ENCODE results near the gene CDK18. TPM values are rescaled to one million over a fixed set of nuclear protein-coding genes. Genes with fewer than 3 reads are reported as not detected.

Gene CDK18
- total and polyA plus RNA-seq, 4 donors: 2.4 to 3.7 (median 3.1) TPM

DNA sequence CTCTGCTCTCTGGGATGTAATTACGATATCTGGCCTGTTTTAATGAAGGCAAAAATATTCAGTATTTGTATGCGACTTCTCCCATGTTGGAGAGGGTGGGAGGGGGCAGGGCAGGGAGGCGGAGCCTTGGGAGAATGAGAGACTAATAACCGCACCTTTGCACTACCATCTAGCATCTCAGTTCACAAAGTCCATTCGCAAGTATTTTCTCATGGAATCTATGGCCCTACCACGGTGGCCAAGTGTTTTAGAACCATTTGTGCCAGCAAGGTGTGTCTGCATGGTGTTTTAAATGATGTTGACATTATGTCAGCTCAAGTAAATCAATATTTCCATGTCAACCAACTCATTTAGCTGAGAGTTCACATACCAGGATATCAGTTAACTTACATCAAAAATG lies 34.3 kb upstream of the CDK18 start:
- H3K27ac ChIP-seq (ENCODE audit: low read depth in 1 of 2, low read length in 2 of 2): no peak overlapping the region
- WGBS: 80% methylated on average over 6 of the region's 6 CpGs
- no peak overlapping the region for H3K4me3 ChIP-seq (ENCODE audit: low read depth in 1 of 3, low read length in 3 of 3)
- no peak overlapping the region for H3K9ac ChIP-seq (ENCODE audit: low read depth in 1 of 2, low read length in 2 of 2)
- no peaks in the 10 kb centered on the region for H3K27me3 ChIP-seq (ENCODE audit: control insufficient read depth in 4 of 4, insufficient read depth in 4 of 4, low read length in 3 of 4)
- no peaks in the 10 kb centered on the region for H3K4me1 ChIP-seq (ENCODE audit: control insufficient read depth in 4 of 4, insufficient read depth in 4 of 4, low read length in 3 of 4)
- no peak for TF ChIP-seq RAD21 (IDR thresholded peaks at IDR 0.05)
- TF ChIP-seq RXRA (IDR thresholded peaks at IDR 0.05): no peak
- TF ChIP-seq, protein P1, sequence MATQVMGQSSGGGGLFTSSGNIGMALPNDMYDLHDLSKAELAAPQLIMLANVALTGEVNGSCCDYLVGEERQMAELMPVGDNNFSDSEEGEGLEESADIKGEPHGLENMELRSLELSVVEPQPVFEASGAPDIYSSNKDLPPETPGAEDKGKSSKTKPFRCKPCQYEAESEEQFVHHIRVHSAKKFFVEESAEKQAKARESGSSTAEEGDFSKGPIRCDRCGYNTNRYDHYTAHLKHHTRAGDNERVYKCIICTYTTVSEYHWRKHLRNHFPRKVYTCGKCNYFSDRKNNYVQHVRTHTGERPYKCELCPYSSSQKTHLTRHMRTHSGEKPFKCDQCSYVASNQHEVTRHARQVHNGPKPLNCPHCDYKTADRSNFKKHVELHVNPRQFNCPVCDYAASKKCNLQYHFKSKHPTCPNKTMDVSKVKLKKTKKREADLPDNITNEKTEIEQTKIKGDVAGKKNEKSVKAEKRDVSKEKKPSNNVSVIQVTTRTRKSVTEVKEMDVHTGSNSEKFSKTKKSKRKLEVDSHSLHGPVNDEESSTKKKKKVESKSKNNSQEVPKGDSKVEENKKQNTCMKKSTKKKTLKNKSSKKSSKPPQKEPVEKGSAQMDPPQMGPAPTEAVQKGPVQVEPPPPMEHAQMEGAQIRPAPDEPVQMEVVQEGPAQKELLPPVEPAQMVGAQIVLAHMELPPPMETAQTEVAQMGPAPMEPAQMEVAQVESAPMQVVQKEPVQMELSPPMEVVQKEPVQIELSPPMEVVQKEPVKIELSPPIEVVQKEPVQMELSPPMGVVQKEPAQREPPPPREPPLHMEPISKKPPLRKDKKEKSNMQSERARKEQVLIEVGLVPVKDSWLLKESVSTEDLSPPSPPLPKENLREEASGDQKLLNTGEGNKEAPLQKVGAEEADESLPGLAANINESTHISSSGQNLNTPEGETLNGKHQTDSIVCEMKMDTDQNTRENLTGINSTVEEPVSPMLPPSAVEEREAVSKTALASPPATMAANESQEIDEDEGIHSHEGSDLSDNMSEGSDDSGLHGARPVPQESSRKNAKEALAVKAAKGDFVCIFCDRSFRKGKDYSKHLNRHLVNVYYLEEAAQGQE (IDR thresholded peaks at IDR 0.05): no peak
- no peak for TF ChIP-seq FOXA2 (IDR thresholded peaks at IDR 0.05)
- no peak for TF ChIP-seq FOXA1 (IDR thresholded peaks at IDR 0.05)
- TF ChIP-seq, protein P2, sequence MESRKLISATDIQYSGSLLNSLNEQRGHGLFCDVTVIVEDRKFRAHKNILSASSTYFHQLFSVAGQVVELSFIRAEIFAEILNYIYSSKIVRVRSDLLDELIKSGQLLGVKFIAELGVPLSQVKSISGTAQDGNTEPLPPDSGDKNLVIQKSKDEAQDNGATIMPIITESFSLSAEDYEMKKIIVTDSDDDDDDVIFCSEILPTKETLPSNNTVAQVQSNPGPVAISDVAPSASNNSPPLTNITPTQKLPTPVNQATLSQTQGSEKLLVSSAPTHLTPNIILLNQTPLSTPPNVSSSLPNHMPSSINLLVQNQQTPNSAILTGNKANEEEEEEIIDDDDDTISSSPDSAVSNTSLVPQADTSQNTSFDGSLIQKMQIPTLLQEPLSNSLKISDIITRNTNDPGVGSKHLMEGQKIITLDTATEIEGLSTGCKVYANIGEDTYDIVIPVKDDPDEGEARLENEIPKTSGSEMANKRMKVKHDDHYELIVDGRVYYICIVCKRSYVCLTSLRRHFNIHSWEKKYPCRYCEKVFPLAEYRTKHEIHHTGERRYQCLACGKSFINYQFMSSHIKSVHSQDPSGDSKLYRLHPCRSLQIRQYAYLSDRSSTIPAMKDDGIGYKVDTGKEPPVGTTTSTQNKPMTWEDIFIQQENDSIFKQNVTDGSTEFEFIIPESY (IDR thresholded peaks at IDR 0.05): no peak
- TF ChIP-seq, protein P3, sequence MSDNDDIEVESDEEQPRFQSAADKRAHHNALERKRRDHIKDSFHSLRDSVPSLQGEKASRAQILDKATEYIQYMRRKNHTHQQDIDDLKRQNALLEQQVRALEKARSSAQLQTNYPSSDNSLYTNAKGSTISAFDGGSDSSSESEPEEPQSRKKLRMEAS (IDR thresholded peaks at IDR 0.05): no peak
- TF ChIP-seq EGR1 (IDR thresholded peaks at IDR 0.05; ENCODE audit: low read depth in 2 of 2): no peak
- no peak for TF ChIP-seq JUND (IDR thresholded peaks at IDR 0.05)
- no peak for TF ChIP-seq HNF4G (IDR thresholded peaks at IDR 0.05)
- H3K36me3 ChIP-seq (ENCODE audit: control insufficient read depth in 4 of 4, insufficient read depth in 3 of 4, low read depth in 1 of 4, low read length in 3 of 4): no peaks in the 10 kb centered on the region
- peaks cover 0 to 8% (median 2%) of the 10 kb centered on the region in 4 donors for H3K9me3 ChIP-seq (ENCODE audit: control insufficient read depth in 4 of 4, low read length in 3 of 4)
- no peak for DNase-seq (ENCODE audit: low spot score)

DNA sequence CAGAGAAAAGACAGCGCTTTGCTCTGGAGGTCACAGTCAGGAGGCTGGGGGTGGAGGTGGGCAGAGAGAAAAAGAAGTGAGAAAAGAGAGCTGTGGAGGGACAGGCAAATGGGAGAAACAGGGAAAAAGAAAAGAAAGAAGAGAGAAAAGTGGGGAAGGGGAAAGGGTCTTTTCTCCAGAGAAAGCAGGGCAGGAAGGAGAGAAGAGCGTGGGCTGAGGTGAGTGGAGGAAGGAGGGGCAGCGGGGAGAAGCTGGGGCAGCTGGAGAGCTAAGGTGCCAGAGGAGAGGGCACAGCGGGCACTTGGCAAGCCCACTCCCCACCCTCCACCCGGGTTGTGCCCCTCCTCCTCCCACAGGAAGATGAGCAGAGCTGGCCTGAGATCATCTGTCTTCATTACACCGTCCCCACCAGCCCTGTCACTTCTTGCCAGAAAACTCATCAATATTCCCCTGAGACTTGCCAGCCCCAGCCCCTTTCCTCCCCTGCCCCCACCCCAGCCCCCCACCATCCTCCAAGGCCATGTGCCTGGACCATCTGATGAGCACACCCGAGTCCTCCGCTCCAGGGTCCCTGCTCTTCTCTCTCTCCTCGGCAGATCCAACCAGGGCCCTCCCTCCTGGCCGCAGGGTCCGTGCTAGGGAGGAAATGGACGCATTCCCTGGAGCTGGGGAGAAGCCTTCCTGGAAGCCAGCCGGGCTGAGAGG lies 31.6 kb upstream of the CDK18 start:
- TF ChIP-seq HNF4G (IDR thresholded peaks at IDR 0.05) (no peak), FOXA2 (IDR thresholded peaks at IDR 0.05) (no peak), SP1 (IDR thresholded peaks at IDR 0.05) (no peak), YY1 (IDR thresholded peaks at IDR 0.05) (no peak), JUND (IDR thresholded peaks at IDR 0.05) (no peak), TAF1 (conservative IDR thresholded peaks at IDR 0.05) (no peak), NR2F2 (IDR thresholded peaks at IDR 0.05) (no peak), HNF4A (conservative IDR thresholded peaks at IDR 0.05) (no peak), RXRA (IDR thresholded peaks at IDR 0.05) (no peak), GABPA (IDR thresholded peaks at IDR 0.05 in 1 of 2, conservative IDR thresholded peaks at IDR 0.05 in 1 of 2) (no peak)
- TF ChIP-seq, protein P2 (IDR thresholded peaks at IDR 0.05): no peak
- TF ChIP-seq, protein P3 (IDR thresholded peaks at IDR 0.05): no peak
- TF ChIP-seq, protein P4, sequence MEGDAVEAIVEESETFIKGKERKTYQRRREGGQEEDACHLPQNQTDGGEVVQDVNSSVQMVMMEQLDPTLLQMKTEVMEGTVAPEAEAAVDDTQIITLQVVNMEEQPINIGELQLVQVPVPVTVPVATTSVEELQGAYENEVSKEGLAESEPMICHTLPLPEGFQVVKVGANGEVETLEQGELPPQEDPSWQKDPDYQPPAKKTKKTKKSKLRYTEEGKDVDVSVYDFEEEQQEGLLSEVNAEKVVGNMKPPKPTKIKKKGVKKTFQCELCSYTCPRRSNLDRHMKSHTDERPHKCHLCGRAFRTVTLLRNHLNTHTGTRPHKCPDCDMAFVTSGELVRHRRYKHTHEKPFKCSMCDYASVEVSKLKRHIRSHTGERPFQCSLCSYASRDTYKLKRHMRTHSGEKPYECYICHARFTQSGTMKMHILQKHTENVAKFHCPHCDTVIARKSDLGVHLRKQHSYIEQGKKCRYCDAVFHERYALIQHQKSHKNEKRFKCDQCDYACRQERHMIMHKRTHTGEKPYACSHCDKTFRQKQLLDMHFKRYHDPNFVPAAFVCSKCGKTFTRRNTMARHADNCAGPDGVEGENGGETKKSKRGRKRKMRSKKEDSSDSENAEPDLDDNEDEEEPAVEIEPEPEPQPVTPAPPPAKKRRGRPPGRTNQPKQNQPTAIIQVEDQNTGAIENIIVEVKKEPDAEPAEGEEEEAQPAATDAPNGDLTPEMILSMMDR (IDR thresholded peaks at IDR 0.05; ENCODE audit: low read depth, low read length, missing input control): no peak
- TF ChIP-seq, protein P1 (IDR thresholded peaks at IDR 0.05): no peak
- Histone ChIP-seq H3K27me3 (ENCODE audit: control insufficient read depth in 4 of 4, insufficient read depth in 4 of 4, low read length in 3 of 4) (peaks cover 0 to 11% (median 1%) of the 10 kb centered on the region in 4 donors), H3K4me3 (ENCODE audit: low read depth in 1 of 3, low read length in 3 of 3) (no peak overlapping the region), H3K36me3 (ENCODE audit: control insufficient read depth in 4 of 4, insufficient read depth in 3 of 4, low read depth in 1 of 4, low read length in 3 of 4) (no peaks in the 10 kb centered on the region), H3K9ac (ENCODE audit: low read depth in 1 of 2, low read length in 2 of 2) (no peak overlapping the region), H3K27ac (ENCODE audit: low read depth in 1 of 2, low read length in 2 of 2) (no peak overlapping the region), H3K4me1 (ENCODE audit: control insufficient read depth in 4 of 4, insufficient read depth in 4 of 4, low read length in 3 of 4) (no peaks in the 10 kb centered on the region), H3K9me3 (ENCODE audit: control insufficient read depth in 4 of 4, low read length in 3 of 4) (peaks cover 0 to 15% (median 2%) of the 10 kb centered on the region in 4 donors)
- DNase-seq (ENCODE audit: low spot score): no peak
- 22% methylated on average over 13 of the region's 13 CpGs for WGBS
